Immature natural killer cell (primary cell): ENCODE data around the gene NELFA. TPM values are rescaled to one million over a fixed set of nuclear protein-coding genes. Genes with fewer than 3 reads are reported as not detected.
"Not testable (repeated sequence)": the region's sequence is repeated elsewhere in the genome, so short reads cannot be mapped to it uniquely, and the experiment has no call there.

Experiments
- DNase-seq, 3 donors: peaks; one replicate each; pipeline ENCODE4 v3.0.0; 2022; ENCODE audit warnings: mixed read lengths in 1 of 3
- H3K27ac Mint-ChIP-seq, 6 donors: one replicate each; pipeline ENCODE4 v1.8.0; 2020; ENCODE audit warnings: mixed read lengths in 6 of 6, mild to moderate bottlenecking in 5 of 6, inconsistent platforms in 4 of 6, moderate library complexity in 3 of 6
- H3K27me3 Mint-ChIP-seq, 3 donors: one replicate each; pipeline ENCODE4 v1.8.0; 2020 to 2021; ENCODE audit warnings: low read depth in 3 of 3, mild to moderate bottlenecking in 3 of 3, mixed read lengths in 3 of 3, moderate library complexity in 3 of 3, inconsistent platforms in 1 of 3
- H3K36me3 Mint-ChIP-seq, 3 donors: one replicate each; pipeline ENCODE4 v1.8.0; 2020; ENCODE audit warnings: mixed read lengths in 3 of 3, inconsistent platforms in 2 of 3, mild to moderate bottlenecking in 2 of 3
- H3K4me1 Mint-ChIP-seq, 2 donors: one replicate each; pipeline ENCODE4 v1.8.0; 2020; ENCODE audit warnings: inconsistent platforms in 2 of 2, mild to moderate bottlenecking in 2 of 2, mixed read lengths in 2 of 2, moderate library complexity in 1 of 2
- H3K4me3 Mint-ChIP-seq, 5 donors: one replicate each; pipeline ENCODE4 v1.8.0; 2020; ENCODE audit warnings: mild to moderate bottlenecking in 5 of 5, mixed read lengths in 5 of 5, inconsistent platforms in 3 of 5, moderate library complexity in 3 of 5
- H3K9me3 Mint-ChIP-seq, 6 donors: one replicate each; pipeline ENCODE4 v1.8.0; 2020; ENCODE audit warnings: mild to moderate bottlenecking in 6 of 6, mixed read lengths in 6 of 6, inconsistent platforms in 4 of 6, moderate library complexity in 3 of 6
- polyA plus RNA-seq, 3 donors: library from polyadenylated mRNA; unstranded; fragments of 300-500 nt; fragmentation: Illumina TruSeq; gene quantifications; one replicate each; pipeline ENCODE4 v1.2.3, GENCODE V29; 2021

The NELFA gene
- polyA plus RNA-seq, 3 donors from 2014 or later = 6.0 to 28.6 (median 10.2) TPM

DNA sequence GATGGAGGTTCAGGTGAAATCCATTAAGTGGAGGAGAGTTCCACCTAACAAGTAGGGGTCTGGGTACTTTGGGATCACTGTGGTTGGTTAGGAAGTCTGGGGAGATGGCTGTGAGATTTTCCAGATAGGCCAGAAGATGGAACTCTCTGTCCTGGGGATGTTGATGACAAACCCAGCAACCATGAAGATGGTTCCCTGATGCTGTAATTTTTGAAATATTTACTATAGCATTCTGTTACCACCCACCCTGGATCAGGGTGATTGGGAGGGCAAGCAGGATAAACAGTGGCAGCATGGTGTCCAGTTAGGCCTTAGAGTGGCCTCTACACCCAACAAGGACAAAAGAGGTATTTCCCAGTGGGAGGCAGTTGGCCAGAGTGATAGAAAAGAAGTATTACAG lies 15.9 kb upstream of the NELFA start:
- Mint-ChIP-seq H3K4me3 (no peak overlapping the region), H3K27ac (no peak overlapping the region), H3K27me3 (peaks cover 11 to 29% (median 12%) of the 10 kb centered on the region in 3 donors), H3K9me3 (peaks cover 0 to 2% (median 0%) of the 10 kb centered on the region in 6 donors), H3K36me3 (no peaks in the 10 kb centered on the region), H3K4me1 (no peaks in the 10 kb centered on the region)
- no peak for DNase-seq

DNA sequence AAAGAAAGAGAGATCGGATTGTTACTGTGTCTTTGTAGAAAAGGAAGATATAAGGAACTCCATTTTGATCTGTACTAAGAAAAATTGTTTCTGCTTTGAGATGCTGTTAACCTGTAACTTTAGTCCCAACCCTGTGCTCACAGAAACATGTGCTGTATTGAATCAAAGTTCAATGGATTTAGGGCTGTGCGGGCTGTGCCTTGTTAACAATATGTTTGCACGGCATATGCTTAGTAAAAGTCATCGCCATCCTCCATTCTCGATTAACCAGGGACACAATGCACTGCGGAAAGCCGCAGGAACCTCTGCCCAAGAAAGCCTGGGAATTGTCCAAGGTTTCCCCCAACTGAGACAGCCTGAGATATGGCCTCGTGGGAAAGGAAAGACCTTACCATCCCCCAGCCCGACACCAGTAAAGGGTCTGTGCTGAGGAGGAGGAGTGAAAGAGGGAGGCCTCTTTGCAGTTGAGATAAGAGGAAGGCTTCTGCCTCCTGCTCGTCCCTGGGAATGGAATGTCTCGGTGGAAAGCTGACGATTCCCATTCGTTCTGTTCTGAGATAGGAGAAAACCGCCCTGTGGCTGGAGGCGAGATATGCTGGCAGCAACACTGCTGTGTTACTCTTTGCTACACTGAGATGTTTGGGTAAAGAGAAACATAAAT lies 12.7 kb upstream of the NELFA start:
- not testable (repeated sequence) for H3K4me3 Mint-ChIP-seq, H3K36me3 Mint-ChIP-seq, H3K9me3 Mint-ChIP-seq, H3K27ac Mint-ChIP-seq, H3K4me1 Mint-ChIP-seq, DNase-seq
- peaks cover 12 to 21% (median 16%) of the 10 kb centered on the region in 3 donors for H3K27me3 Mint-ChIP-seq

DNA sequence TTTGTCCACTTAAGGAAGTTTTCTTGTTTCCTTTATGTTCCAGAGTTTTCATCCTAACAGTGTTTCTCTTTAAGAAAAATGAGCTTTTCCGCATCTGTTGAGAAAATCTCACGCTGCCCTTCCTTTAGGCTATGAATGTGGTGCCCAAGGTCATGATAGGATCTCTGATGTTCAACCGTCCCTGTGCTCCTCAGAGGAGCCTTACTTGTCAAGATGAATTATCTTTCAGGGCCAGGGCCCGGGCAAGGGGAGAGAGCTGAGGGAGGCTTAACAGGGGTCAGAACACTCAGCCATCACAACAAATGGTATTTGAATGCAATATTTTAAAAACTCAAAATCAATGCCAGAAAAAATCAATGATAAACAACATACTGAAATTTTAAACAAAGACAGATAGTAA lies 6.2 kb upstream of the NELFA start:
- Mint-ChIP-seq H3K4me1 (peaks cover 4 to 8% of the 10 kb centered on the region in 2 donors), H3K9me3 (no peaks in the 10 kb centered on the region), H3K4me3 (no peak overlapping the region), H3K27me3 (peaks cover 7 to 19% (median 11%) of the 10 kb centered on the region in 3 donors), H3K27ac (no peak overlapping the region), H3K36me3 (no peaks in the 10 kb centered on the region)
- no peak for DNase-seq

DNA sequence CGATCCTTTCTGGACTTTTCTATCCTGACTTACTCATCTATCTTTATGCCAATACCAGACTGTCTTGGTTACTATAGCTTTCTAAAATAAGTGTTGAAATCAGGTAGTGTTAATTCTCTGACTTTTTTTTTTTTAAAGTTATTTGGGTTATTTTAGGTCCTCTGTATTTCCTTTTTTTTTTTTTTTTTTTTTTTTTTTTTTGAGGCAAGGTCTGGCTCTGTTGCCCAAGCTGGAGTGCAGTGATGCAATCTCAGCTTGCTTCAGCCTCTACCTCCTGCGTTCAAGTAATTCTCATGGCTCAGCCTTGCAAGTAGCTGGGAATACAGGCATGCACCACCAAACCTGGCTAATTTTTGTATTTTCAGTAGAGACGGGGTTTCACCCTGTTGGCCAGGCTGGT lies 2.8 kb upstream of the NELFA start:
- no peak for DNase-seq
- H3K4me3 Mint-ChIP-seq = no peak overlapping the region
- no peaks in the 10 kb centered on the region for H3K9me3 Mint-ChIP-seq

DNA sequence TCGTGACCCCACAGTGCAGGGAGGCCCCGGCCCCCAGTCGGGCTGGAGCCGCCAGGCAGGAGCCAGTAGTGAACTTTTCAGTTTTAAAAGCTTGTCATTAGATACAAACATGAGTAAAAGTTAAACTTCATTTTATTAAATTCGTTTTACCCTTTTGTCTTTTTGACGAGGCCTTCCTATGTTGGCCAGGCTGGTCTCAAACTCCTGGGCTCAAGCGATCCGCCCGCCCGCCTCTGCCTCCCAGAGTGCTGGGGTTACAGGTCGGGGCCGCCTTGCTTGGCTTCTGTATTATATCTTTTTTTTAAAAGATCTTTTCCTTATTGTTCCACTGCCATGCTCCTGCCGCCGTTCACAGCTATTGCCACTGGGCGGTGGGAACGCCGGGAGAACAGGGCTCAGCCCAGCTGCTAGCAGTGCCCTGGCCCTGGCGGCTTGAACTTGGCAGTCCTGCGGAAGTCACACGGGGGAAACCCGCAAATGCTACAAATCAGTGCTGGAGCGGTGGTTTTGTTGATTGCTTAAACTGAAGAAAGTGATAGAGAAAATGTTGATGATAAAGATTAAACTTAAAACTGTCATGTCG lies 968 bp upstream of the NELFA start:
- peaks cover 27 to 38% of the 10 kb centered on the region in 2 donors for H3K4me1 Mint-ChIP-seq
- DNase-seq = peak; percentile 68 to 71 (median 70)
- peak overlapping the region; percentile 90 to 96 (median 93) for H3K27ac Mint-ChIP-seq
- no peaks in the 10 kb centered on the region for H3K9me3 Mint-ChIP-seq
- H3K27me3 Mint-ChIP-seq = peaks cover 8 to 20% (median 19%) of the 10 kb centered on the region in 3 donors
- peak overlapping the region; percentile 86 to 95 (median 91) for H3K4me3 Mint-ChIP-seq
- H3K36me3 Mint-ChIP-seq = peaks cover 0 to 8% (median 0%) of the 10 kb centered on the region in 3 donors

More for the DNA sequence above, 2.8 kb upstream of the NELFA start:
- Mint-ChIP-seq H3K27ac (no peak overlapping the region), H3K4me1 (peaks cover 22 to 26% of the 10 kb centered on the region in 2 donors), H3K27me3 (peaks cover 12 to 20% (median 19%) of the 10 kb centered on the region in 3 donors), H3K36me3 (no peaks in the 10 kb centered on the region)

DNA sequence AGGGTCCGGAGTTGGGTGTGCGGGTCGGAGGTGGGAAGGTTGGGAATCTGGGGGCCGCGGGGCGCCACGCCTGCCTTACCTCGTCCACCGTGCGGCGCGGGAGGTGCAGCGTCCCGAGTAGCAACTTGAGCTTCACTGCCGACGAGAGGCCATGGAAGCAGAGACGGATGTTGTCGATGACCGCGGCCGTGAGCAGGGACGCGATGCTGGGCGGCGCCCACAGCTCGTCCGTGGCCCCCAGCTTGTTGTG lies 178 bp downstream of the NELFA start:
- no peak for DNase-seq
- H3K9me3 Mint-ChIP-seq = no peaks in the 10 kb centered on the region
- peak overlapping the region; percentile 85 to 95 (median 89) for H3K4me3 Mint-ChIP-seq
- H3K36me3 Mint-ChIP-seq = peaks cover 0 to 8% (median 0%) of the 10 kb centered on the region in 3 donors
- peak overlapping the region; percentile 83 to 93 (median 89) for H3K27ac Mint-ChIP-seq
- H3K4me1 Mint-ChIP-seq = peaks cover 27 to 38% of the 10 kb centered on the region in 2 donors
- H3K27me3 Mint-ChIP-seq = peaks cover 6 to 20% (median 15%) of the 10 kb centered on the region in 3 donors

DNA sequence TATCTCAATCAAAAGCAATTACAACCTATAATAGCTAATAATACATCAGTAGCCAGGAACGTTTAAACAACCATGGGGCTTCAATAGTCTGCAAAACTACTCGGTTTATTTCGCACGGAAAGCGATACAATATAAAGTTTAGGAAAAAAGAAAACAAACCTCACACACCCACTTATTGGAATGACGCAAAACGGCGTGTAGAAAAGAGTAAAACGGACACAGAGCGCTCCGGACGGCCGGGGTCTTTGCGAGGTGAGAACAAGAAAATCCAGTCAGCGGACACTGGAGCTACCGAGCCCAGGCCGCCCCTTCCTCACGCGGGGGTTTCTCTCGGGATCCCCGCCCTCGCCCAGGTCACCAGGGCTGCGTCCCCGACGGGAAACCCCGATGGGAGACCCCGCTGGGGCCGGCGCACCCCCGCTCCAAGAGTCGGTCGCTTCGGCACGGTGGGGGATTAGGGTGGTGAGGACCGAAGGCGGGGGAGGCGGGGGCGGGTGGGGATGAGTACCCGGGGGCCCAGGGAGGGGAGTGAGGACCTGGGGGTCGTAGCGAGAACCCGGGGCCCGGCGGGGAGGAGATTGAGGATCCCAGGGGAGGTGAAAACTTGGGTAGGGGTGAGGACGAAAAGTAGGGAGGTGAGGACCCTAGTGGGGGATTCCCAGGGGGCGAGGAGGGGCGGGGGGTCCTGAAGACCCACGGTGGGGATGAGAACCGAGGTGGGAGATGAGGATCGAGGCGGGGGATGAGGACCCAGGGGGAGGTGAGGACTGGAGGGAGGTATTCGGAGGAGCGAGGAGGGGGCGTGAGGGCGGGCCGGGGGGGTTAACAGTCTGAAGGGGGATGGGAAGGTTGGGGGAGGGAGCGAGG lies 737 bp downstream of the NELFA start:
- peaks cover 4 to 10% (median 5%) of the 10 kb centered on the region in 3 donors for H3K36me3 Mint-ChIP-seq
- peak overlapping the region; percentile 86 to 95 (median 93) for H3K4me3 Mint-ChIP-seq
- H3K4me1 Mint-ChIP-seq = peaks cover 28 to 43% of the 10 kb centered on the region in 2 donors
- H3K9me3 Mint-ChIP-seq = no peaks in the 10 kb centered on the region
- DNase-seq = no peak
- peaks cover 6 to 17% (median 15%) of the 10 kb centered on the region in 3 donors for H3K27me3 Mint-ChIP-seq
- peak overlapping the region; percentile 83 to 93 (median 88) for H3K27ac Mint-ChIP-seq

DNA sequence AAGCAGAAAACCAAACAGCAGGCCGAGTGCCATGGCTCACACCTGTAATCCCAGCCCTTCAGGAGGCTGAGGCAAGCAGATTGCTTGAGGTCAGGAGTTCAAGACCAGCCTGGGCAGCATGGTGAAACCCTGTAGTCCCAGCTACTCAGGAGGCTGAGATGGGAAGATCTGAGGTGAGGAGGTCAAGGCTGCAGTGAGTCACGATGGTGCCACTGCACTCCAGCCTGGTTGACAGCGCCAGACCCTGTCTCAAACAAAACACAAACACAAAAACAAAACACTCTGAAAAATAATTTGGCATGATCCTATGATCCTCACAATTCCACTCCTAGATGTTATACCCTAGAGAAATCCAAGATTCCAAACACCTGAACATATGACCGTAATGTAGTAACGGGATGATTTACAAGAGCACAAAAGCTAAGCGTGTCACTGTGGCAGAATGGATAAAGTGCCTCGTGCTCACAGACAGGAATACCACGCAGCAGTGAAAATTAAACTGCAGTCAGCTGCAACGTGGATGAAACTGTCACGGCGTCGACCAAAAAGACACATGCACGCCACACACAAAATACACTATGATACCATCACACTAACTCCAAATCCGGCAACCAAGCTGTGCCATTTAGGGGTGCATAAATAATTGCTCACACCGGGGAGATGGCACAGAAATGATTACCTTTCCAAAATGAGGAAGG lies 1.7 kb downstream of the NELFA start:
- Mint-ChIP-seq H3K4me1 (peaks cover 33 to 51% of the 10 kb centered on the region in 2 donors), H3K36me3 (peaks cover 6 to 12% (median 7%) of the 10 kb centered on the region in 3 donors), H3K27ac (peak overlapping the region in 5 of 6 donors; percentile 84 to 88 (median 85)), H3K9me3 (no peaks in the 10 kb centered on the region), H3K4me3 (peak overlapping the region; percentile 86 to 94 (median 92)), H3K27me3 (peaks cover 6 to 17% (median 15%) of the 10 kb centered on the region in 3 donors)
- DNase-seq = no peak

DNA sequence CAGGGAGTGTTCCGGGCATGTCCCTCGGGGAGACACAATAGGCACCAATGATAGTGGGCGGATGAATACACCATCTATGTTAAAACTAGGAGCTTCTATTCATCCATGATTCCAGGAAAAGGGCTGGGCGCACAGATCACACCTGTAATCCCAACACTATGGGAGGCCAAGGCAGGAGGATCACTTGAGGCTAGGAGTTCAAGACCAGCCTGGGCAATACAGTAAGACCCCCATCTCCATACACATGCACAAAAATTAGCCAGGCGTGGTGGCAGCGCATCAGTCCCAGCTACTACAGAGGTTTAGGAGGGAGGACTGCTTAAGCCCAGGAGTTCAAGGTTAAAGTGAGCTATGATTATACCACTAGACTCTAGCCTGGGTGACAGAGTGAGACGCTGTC lies 2.4 kb downstream of the NELFA start:
- H3K27me3 Mint-ChIP-seq = peaks cover 6 to 17% (median 15%) of the 10 kb centered on the region in 3 donors
- H3K9me3 Mint-ChIP-seq = no peaks in the 10 kb centered on the region
- DNase-seq = no peak
- H3K27ac Mint-ChIP-seq = peak overlapping the region in 1 of 6 donors; percentile 16
- peaks cover 34 to 51% of the 10 kb centered on the region in 2 donors for H3K4me1 Mint-ChIP-seq
- H3K36me3 Mint-ChIP-seq = peaks cover 6 to 12% (median 7%) of the 10 kb centered on the region in 3 donors
- H3K4me3 Mint-ChIP-seq = peak overlapping the region in 2 of 5 donors; percentile 40 to 92

DNA sequence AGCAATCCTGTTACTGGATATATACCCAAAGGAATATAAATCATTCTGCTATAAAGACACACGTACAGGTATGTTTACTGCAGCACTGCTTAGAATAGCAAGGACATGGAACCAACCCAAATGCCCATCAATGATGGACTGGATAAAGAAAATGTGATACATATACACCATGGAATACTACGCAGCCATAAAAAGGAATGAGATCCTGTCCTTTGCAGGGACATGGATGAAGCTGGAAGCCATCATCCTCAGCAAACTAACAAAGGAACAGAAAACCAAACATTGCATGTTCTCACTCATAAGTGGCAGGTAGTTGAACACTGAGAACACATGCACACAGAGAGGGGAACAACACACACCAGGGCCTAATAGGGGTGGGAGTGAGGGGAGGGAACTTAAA lies 5.4 kb downstream of the NELFA start:
- H3K4me3 Mint-ChIP-seq, H3K27ac Mint-ChIP-seq, DNase-seq, H3K27me3 Mint-ChIP-seq: not testable (repeated sequence)
- H3K36me3 Mint-ChIP-seq = peaks cover 16 to 34% (median 33%) of the 10 kb centered on the region in 3 donors
- H3K9me3 Mint-ChIP-seq = peaks cover 0 to 12% (median 9%) of the 10 kb centered on the region in 6 donors
- H3K4me1 Mint-ChIP-seq = peaks cover 36 to 65% of the 10 kb centered on the region in 2 donors

DNA sequence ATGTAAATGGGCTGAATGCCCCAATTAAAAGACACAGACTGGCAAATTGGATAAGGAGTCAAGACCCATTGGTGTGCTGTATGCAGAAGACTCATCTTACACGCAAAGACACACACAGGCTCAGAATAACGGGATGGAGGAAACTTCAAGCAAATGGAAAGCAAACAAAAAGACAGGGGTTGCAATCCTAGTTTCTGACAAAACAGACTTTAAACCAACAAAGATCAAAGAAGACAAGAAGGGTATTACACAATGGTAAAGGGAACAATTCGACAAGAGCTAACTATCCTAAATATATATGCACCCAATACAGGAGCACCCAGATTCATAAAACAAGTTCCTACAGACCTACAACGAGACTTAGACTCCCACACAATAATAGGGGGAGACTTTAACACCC lies 9.5 kb downstream of the NELFA start:
- DNase-seq, H3K27me3 Mint-ChIP-seq, H3K4me3 Mint-ChIP-seq, H3K27ac Mint-ChIP-seq: not testable (repeated sequence)
- peaks cover 0 to 23% (median 17%) of the 10 kb centered on the region in 6 donors for H3K9me3 Mint-ChIP-seq
- H3K4me1 Mint-ChIP-seq = peaks cover 22 to 73% of the 10 kb centered on the region in 2 donors
- peaks cover 28 to 60% (median 50%) of the 10 kb centered on the region in 3 donors for H3K36me3 Mint-ChIP-seq

DNA sequence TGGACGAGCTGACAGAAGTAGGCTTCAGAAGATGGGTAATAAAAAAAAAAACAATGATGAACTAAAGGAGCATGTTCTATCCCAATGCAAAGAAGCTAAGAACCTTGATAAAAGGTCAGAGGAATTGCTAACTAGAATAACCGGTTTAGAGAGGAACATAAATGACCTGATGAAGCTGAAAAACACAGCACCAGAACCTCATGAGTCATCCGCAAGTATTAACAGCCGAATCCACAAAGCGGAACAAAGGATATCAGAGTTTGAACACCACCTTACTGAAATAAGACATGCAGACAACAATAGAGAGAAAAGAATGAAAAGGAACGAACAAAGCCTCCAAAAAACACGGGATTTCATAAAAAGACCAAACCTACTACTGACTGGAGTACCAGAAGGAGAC lies 10.5 kb downstream of the NELFA start:
- H3K4me3 Mint-ChIP-seq = no peak overlapping the region
- no peak for DNase-seq
- no peak overlapping the region for H3K27ac Mint-ChIP-seq
- H3K4me1 Mint-ChIP-seq = peaks cover 22 to 71% of the 10 kb centered on the region in 2 donors
- no peaks in the 10 kb centered on the region for H3K27me3 Mint-ChIP-seq
- peaks cover 27 to 61% (median 50%) of the 10 kb centered on the region in 3 donors for H3K36me3 Mint-ChIP-seq
- H3K9me3 Mint-ChIP-seq = peaks cover 0 to 23% (median 17%) of the 10 kb centered on the region in 6 donors

DNA sequence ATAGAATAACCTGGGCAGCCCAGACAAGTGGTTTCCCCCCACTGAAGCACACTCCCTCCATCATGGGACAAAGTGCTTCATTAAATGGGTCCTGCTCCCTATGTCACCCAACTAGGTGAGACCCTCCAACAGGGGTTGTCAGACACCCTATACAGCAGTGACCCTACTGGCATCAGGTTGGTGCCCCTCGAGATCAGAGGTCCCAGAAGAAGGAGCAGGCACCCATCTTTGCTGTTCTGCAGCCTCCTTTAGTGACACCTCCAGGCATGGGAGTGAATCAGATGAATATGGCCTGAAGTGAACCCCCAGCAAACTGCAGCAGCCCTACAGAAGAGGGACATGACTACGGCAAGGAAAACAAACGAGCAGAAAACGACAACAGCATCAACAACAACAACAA lies 11.1 kb downstream of the NELFA start:
- peaks cover 0 to 23% (median 17%) of the 10 kb centered on the region in 6 donors for H3K9me3 Mint-ChIP-seq
- H3K27me3 Mint-ChIP-seq = no peaks in the 10 kb centered on the region
- H3K27ac Mint-ChIP-seq = no peak overlapping the region
- DNase-seq = no peak
- peaks cover 23 to 57% (median 46%) of the 10 kb centered on the region in 3 donors for H3K36me3 Mint-ChIP-seq
- no peak overlapping the region for H3K4me3 Mint-ChIP-seq
- H3K4me1 Mint-ChIP-seq = peaks cover 17 to 65% of the 10 kb centered on the region in 2 donors
